ENCODE measurements around the gene PITX2.

DNA sequence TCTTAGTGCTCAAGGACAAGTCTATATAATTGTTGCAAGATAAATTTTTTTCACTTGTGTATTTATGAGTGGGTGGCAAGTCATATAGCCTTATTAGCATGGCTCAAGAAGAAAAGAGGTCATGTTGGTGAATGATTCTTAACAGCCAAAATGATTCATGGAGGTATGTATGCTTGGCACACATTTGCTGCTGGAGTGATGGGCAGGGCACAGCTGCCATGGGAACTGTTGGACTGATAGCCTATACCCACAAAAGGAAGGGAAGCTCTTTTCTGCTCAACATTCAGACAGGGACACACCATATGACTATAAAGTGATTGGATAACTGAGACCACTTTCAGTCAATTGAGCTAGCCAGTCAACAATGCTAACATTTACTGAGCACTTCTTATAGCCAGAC is 46.8 kb upstream of the PITX2 start:
- TF ChIP-seq, protein P1, sequence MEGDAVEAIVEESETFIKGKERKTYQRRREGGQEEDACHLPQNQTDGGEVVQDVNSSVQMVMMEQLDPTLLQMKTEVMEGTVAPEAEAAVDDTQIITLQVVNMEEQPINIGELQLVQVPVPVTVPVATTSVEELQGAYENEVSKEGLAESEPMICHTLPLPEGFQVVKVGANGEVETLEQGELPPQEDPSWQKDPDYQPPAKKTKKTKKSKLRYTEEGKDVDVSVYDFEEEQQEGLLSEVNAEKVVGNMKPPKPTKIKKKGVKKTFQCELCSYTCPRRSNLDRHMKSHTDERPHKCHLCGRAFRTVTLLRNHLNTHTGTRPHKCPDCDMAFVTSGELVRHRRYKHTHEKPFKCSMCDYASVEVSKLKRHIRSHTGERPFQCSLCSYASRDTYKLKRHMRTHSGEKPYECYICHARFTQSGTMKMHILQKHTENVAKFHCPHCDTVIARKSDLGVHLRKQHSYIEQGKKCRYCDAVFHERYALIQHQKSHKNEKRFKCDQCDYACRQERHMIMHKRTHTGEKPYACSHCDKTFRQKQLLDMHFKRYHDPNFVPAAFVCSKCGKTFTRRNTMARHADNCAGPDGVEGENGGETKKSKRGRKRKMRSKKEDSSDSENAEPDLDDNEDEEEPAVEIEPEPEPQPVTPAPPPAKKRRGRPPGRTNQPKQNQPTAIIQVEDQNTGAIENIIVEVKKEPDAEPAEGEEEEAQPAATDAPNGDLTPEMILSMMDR (conservative IDR thresholded peaks at IDR 0.05; ENCODE audit: low read depth in 2 of 2): no peak
- TF ChIP-seq CREB1 (CRISPR knock-in tag; IDR thresholded peaks at IDR 0.05; ENCODE audit: low read depth) (no peak), POLR2AphosphoS5 (IDR thresholded peaks at IDR 0.05; ENCODE audit: low read depth) (no peak)
- TF ChIP-seq, protein P2, sequence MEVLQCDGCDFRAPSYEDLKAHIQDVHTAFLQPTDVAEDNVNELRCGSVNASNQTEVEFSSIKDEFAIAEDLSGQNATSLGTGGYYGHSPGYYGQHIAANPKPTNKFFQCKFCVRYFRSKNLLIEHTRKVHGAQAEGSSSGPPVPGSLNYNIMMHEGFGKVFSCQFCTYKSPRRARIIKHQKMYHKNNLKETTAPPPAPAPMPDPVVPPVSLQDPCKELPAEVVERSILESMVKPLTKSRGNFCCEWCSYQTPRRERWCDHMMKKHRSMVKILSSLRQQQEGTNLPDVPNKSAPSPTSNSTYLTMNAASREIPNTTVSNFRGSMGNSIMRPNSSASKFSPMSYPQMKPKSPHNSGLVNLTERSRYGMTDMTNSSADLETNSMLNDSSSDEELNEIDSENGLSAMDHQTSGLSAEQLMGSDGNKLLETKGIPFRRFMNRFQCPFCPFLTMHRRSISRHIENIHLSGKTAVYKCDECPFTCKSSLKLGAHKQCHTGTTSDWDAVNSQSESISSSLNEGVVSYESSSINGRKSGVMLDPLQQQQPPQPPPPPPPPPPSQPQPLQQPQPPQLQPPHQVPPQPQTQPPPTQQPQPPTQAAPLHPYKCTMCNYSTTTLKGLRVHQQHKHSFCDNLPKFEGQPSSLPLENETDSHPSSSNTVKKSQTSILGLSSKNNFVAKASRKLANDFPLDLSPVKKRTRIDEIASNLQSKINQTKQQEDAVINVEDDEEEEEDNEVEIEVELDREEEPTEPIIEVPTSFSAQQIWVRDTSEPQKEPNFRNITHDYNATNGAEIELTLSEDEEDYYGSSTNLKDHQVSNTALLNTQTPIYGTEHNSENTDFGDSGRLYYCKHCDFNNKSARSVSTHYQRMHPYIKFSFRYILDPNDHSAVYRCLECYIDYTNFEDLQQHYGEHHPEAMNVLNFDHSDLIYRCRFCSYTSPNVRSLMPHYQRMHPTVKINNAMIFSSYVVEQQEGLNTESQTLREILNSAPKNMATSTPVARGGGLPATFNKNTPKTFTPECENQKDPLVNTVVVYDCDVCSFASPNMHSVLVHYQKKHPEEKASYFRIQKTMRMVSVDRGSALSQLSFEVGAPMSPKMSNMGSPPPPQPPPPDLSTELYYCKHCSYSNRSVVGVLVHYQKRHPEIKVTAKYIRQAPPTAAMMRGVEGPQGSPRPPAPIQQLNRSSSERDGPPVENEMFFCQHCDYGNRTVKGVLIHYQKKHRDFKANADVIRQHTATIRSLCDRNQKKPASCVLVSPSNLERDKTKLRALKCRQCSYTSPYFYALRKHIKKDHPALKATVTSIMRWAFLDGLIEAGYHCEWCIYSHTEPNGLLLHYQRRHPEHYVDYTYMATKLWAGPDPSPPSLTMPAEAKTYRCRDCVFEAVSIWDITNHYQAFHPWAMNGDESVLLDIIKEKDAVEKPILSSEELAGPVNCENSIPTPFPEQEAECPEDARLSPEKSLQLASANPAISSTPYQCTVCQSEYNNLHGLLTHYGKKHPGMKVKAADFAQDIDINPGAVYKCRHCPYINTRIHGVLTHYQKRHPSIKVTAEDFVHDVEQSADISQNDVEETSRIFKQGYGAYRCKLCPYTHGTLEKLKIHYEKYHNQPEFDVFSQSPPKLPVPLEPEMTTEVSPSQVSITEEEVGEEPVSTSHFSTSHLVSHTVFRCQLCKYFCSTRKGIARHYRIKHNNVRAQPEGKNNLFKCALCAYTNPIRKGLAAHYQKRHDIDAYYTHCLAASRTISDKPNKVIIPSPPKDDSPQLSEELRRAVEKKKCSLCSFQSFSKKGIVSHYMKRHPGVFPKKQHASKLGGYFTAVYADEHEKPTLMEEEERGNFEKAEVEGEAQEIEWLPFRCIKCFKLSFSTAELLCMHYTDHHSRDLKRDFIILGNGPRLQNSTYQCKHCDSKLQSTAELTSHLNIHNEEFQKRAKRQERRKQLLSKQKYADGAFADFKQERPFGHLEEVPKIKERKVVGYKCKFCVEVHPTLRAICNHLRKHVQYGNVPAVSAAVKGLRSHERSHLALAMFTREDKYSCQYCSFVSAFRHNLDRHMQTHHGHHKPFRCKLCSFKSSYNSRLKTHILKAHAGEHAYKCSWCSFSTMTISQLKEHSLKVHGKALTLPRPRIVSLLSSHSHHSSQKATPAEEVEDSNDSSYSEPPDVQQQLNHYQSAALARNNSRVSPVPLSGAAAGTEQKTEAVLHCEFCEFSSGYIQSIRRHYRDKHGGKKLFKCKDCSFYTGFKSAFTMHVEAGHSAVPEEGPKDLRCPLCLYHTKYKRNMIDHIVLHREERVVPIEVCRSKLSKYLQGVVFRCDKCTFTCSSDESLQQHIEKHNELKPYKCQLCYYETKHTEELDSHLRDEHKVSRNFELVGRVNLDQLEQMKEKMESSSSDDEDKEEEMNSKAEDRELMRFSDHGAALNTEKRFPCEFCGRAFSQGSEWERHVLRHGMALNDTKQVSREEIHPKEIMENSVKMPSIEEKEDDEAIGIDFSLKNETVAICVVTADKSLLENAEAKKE (CRISPR knock-in tag; IDR thresholded peaks at IDR 0.05): no peak
